ENCODE measurements around the gene PCDHGA6.

PCDHGA6 gene

DNA sequence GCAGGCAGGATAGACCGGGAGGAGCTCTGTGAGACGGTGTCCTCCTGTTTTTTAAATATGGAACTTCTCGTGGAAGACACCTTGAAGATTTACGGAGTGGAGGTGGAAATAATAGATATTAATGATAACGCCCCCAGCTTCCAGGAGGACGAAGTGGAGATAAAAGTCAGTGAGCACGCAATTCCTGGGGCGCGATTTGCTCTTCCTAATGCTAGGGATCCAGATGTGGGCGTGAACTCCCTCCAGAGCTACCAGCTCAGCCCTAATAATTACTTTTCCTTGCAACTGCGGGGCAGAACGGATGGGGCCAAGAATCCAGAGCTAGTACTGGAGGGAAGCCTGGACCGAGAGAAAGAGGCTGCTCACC lies 47.8 kb downstream of the PCDHGA6 start:
- no peak overlapping the region for H3K4ac ChIP-seq (ENCODE audit: low read depth, low read length)
- H3K23ac ChIP-seq (ENCODE audit: low read length), result no peak overlapping the region
- H3K4me2 ChIP-seq (ENCODE audit: low read length), result no peak overlapping the region
- no CpG with 5 or more reads among the region's 13 CpGs for whole genome bisulfite sequencing (ENCODE audit: extremely low coverage, insufficient coverage, low lambda C conversion rate)
- no peaks in the 10 kb centered on the region for H3K79me1 ChIP-seq (ENCODE audit: low read length)
- H4K5ac ChIP-seq (ENCODE audit: low read length), result no peak overlapping the region
- H3K36me3 ChIP-seq (ENCODE audit: control insufficient read depth, insufficient read depth, low read length), result no peaks in the 10 kb centered on the region
- no peaks in the 10 kb centered on the region for H3K4me1 ChIP-seq (ENCODE audit: control insufficient read depth, low read depth, low read length)
- H3K27me3 ChIP-seq (ENCODE audit: insufficient read depth, low read length, poor library complexity), result no peaks in the 10 kb centered on the region
- H3K56ac ChIP-seq (ENCODE audit: low read length), result no peak overlapping the region
- H2BK15ac ChIP-seq (replicated peaks; ENCODE audit: low read depth), result no peak overlapping the region
- H2BK5ac ChIP-seq (ENCODE audit: low read length), result no peak overlapping the region
- no peak overlapping the region for H2BK120ac ChIP-seq (ENCODE audit: low read depth, low read length)
- no peak overlapping the region for H3K18ac ChIP-seq (ENCODE audit: low read length)
- no peak overlapping the region for H3K27ac ChIP-seq (ENCODE audit: low read depth, low read length)
- H3K4me3 ChIP-seq (ENCODE audit: low read length), result no peak overlapping the region
- H3K79me2 ChIP-seq (ENCODE audit: control insufficient read depth, insufficient read depth, low read length), result no peaks in the 10 kb centered on the region
- H3K9ac ChIP-seq (ENCODE audit: low read length), result no peak overlapping the region
- DNase-seq, result no peak
- H4K8ac ChIP-seq (ENCODE audit: low read depth, low read length), result no peak overlapping the region
- H2AK5ac ChIP-seq (ENCODE audit: low read length), result no peak overlapping the region

DNA sequence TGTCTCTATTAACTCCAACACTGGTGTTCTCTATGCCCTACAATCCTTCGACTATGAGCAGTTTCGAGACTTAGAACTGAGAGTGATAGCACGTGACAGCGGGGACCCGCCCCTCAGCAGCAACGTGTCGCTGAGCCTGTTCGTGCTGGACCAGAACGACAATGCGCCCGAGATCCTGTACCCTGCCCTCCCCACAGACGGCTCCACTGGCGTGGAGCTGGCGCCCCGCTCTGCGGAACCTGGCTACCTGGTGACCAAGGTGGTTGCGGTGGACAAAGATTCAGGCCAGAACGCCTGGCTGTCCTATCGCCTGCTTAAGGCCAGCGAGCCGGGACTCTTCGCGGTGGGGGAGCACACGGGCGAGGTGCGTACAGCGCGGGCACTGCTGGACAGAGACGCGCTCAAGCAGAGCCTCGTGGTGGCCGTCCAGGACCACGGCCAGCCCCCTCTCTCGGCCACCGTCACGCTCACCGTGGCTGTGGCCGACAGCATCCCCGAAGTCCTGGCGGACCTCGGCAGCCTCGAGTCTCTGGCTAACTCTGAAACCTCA lies 49.1 kb downstream of the PCDHGA6 start:
- no peaks in the 10 kb centered on the region for H3K79me2 ChIP-seq (ENCODE audit: control insufficient read depth, insufficient read depth, low read length)
- no peak overlapping the region for H2BK15ac ChIP-seq (replicated peaks; ENCODE audit: low read depth)
- H3K23ac ChIP-seq (ENCODE audit: low read length), result no peak overlapping the region
- H3K4me2 ChIP-seq (ENCODE audit: low read length), result no peak overlapping the region
- H3K4ac ChIP-seq (ENCODE audit: low read depth, low read length), result no peak overlapping the region
- no peak overlapping the region for H3K18ac ChIP-seq (ENCODE audit: low read length)
- no peak overlapping the region for H2AK5ac ChIP-seq (ENCODE audit: low read length)
- H3K27me3 ChIP-seq (ENCODE audit: insufficient read depth, low read length, poor library complexity), result no peaks in the 10 kb centered on the region
- H3K4me3 ChIP-seq (ENCODE audit: low read length), result no peak overlapping the region
- DNase-seq, result no peak
- H3K27ac ChIP-seq (ENCODE audit: low read depth, low read length), result no peak overlapping the region
- H4K8ac ChIP-seq (ENCODE audit: low read depth, low read length), result no peak overlapping the region
- H3K79me1 ChIP-seq (ENCODE audit: low read length), result no peaks in the 10 kb centered on the region
- WGBS (ENCODE audit: extremely low coverage, insufficient coverage, low lambda C conversion rate), result no CpG with 5 or more reads among the region's 42 CpGs
- H2BK5ac ChIP-seq (ENCODE audit: low read length), result no peak overlapping the region
- no peak overlapping the region for H3K56ac ChIP-seq (ENCODE audit: low read length)
- H2BK120ac ChIP-seq (ENCODE audit: low read depth, low read length), result no peak overlapping the region
- H3K36me3 ChIP-seq (ENCODE audit: control insufficient read depth, insufficient read depth, low read length), result no peaks in the 10 kb centered on the region
- no peak overlapping the region for H3K9ac ChIP-seq (ENCODE audit: low read length)
- no peaks in the 10 kb centered on the region for H3K4me1 ChIP-seq (ENCODE audit: control insufficient read depth, low read depth, low read length)
- H4K5ac ChIP-seq (ENCODE audit: low read length), result no peak overlapping the region

DNA sequence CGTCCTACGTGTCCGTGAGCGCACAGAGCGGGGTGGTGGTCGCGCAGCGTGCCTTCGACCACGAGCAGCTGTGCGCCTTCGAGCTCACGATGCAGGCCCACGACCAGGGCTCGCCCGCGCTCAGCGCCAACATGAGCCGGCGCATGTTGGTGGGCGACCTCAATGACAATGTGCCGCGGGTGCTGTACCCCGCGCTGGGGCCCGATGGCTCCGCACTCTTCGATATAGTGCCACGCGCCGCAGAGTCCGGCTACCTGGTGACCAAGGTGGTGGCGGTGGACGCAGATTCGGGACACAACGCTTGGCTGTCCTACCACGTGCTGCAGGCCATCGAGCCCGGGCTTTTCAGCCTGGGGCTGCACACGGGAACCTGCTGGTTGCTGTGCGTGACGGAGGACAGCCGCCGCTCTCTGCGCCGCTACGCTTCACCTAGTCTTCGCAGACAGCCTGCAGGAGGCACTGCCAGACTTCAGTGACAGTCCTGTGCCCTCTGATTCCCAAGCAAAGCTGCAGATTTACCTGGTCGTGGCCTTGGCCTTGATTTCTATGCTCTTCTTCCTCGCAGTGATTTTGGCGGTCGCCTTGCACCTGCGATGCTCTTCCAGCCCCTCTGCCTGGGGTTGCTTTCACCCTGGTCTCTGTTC lies 54.2 kb downstream of the PCDHGA6 start:
- no CpG with 5 or more reads among the region's 53 CpGs for WGBS (ENCODE audit: extremely low coverage, insufficient coverage, low lambda C conversion rate)
- Histone ChIP-seq H3K79me1 (ENCODE audit: low read length) (no peaks in the 10 kb centered on the region), H3K4me3 (ENCODE audit: low read length) (no peak overlapping the region)

More for the DNA sequence above, 54.2 kb downstream of the PCDHGA6 start:
- no peak overlapping the region for H2BK15ac ChIP-seq (replicated peaks; ENCODE audit: low read depth)
- no peak overlapping the region for H2BK5ac ChIP-seq (ENCODE audit: low read length)
- no peaks in the 10 kb centered on the region for H3K79me2 ChIP-seq (ENCODE audit: control insufficient read depth, insufficient read depth, low read length)
- no peaks in the 10 kb centered on the region for H3K4me1 ChIP-seq (ENCODE audit: control insufficient read depth, low read depth, low read length)
- no peak overlapping the region for H3K56ac ChIP-seq (ENCODE audit: low read length)
- no peaks in the 10 kb centered on the region for H3K36me3 ChIP-seq (ENCODE audit: control insufficient read depth, insufficient read depth, low read length)
- no peak overlapping the region for H3K4ac ChIP-seq (ENCODE audit: low read depth, low read length)
- H2AK5ac ChIP-seq (ENCODE audit: low read length), result no peak overlapping the region
- no peak overlapping the region for H3K9ac ChIP-seq (ENCODE audit: low read length)
- H3K18ac ChIP-seq (ENCODE audit: low read length), result no peak overlapping the region
- H4K5ac ChIP-seq (ENCODE audit: low read length), result no peak overlapping the region
- H4K8ac ChIP-seq (ENCODE audit: low read depth, low read length), result no peak overlapping the region
- H3K4me2 ChIP-seq (ENCODE audit: low read length), result no peak overlapping the region
- H3K27ac ChIP-seq (ENCODE audit: low read depth, low read length), result no peak overlapping the region
- H2BK120ac ChIP-seq (ENCODE audit: low read depth, low read length), result no peak overlapping the region
- no peaks in the 10 kb centered on the region for H3K27me3 ChIP-seq (ENCODE audit: insufficient read depth, low read length, poor library complexity)
- no peak for DNase-seq
- no peak overlapping the region for H3K23ac ChIP-seq (ENCODE audit: low read length)

Data from mesendoderm (in vitro differentiated cells).